ENCODE measurements around the gene KCNQ1. TPM values are rescaled to one million over a fixed set of nuclear protein-coding genes. Genes with fewer than 3 reads are reported as not detected.

The KCNQ1 gene
- total and polyA plus RNA-seq, 2 of the 13 experiments (the other 11 are each of a cell fraction or from before 2014, with no cell fraction given): 0.02 to 0.08 TPM

GRCh38 chr11:2855162-2855561, 410.4 kb downstream of the KCNQ1 start (continued):
- TF ChIP-seq SCMH1 (CRISPR knock-in tag; IDR thresholded peaks at IDR 0.05; ENCODE audit: borderline replicate concordance): no peak
- TF ChIP-seq MLLT10 (CRISPR knock-in tag; IDR thresholded peaks at IDR 0.05): no peak
- no peak for TF ChIP-seq ZNF709 (CRISPR knock-in tag; IDR thresholded peaks at IDR 0.05)
- TF ChIP-seq ZNF724P (CRISPR knock-in tag; IDR thresholded peaks at IDR 0.05; ENCODE audit: borderline replicate concordance): no peak
- TF ChIP-seq, protein P1, sequence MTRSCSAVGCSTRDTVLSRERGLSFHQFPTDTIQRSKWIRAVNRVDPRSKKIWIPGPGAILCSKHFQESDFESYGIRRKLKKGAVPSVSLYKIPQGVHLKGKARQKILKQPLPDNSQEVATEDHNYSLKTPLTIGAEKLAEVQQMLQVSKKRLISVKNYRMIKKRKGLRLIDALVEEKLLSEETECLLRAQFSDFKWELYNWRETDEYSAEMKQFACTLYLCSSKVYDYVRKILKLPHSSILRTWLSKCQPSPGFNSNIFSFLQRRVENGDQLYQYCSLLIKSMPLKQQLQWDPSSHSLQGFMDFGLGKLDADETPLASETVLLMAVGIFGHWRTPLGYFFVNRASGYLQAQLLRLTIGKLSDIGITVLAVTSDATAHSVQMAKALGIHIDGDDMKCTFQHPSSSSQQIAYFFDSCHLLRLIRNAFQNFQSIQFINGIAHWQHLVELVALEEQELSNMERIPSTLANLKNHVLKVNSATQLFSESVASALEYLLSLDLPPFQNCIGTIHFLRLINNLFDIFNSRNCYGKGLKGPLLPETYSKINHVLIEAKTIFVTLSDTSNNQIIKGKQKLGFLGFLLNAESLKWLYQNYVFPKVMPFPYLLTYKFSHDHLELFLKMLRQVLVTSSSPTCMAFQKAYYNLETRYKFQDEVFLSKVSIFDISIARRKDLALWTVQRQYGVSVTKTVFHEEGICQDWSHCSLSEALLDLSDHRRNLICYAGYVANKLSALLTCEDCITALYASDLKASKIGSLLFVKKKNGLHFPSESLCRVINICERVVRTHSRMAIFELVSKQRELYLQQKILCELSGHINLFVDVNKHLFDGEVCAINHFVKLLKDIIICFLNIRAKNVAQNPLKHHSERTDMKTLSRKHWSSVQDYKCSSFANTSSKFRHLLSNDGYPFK (CRISPR knock-in tag; IDR thresholded peaks at IDR 0.05; ENCODE audit: borderline replicate concordance): no peak
- no peak for TF ChIP-seq TBL1XR1 (IDR thresholded peaks at IDR 0.05; ENCODE audit: borderline replicate concordance, low read length, partially characterized antibody)

GRCh38 chr11:2857276-2857675, 412.5 kb downstream of the KCNQ1 start:
- TF ChIP-seq LBX2 (CRISPR knock-in tag; IDR thresholded peaks at IDR 0.05; ENCODE audit: borderline replicate concordance) (no peak), ZNF839 (CRISPR knock-in tag; IDR thresholded peaks at IDR 0.05; ENCODE audit: borderline replicate concordance) (no peak), ZBTB38 (CRISPR knock-in tag; IDR thresholded peaks at IDR 0.05) (no peak), NONO (IDR thresholded peaks at IDR 0.05) (no peak), NONO (CRISPR knock-in tag; conservative IDR thresholded peaks at IDR 0.05) (no peak)
- TF ChIP-seq, protein P2, sequence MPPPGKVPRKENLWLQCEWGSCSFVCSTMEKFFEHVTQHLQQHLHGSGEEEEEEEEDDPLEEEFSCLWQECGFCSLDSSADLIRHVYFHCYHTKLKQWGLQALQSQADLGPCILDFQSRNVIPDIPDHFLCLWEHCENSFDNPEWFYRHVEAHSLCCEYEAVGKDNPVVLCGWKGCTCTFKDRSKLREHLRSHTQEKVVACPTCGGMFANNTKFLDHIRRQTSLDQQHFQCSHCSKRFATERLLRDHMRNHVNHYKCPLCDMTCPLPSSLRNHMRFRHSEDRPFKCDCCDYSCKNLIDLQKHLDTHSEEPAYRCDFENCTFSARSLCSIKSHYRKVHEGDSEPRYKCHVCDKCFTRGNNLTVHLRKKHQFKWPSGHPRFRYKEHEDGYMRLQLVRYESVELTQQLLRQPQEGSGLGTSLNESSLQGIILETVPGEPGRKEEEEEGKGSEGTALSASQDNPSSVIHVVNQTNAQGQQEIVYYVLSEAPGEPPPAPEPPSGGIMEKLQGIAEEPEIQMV (CRISPR knock-in tag; IDR thresholded peaks at IDR 0.05; ENCODE audit: low read depth): no peak
- H3K79me2 ChIP-seq (ENCODE audit: insufficient read depth, low read length): no peaks in the 10 kb centered on the region
- peaks cover 19 to 87% of the 10 kb centered on the region in 2 experiments; a peak in 4 of 5 replicates for H3K27me3 ChIP-seq (ENCODE audit: control insufficient read depth in 1 of 2, insufficient read depth in 2 of 2, low read length in 2 of 2)
- H3K9me3 ChIP-seq (ENCODE audit: low read length): no peaks in the 10 kb centered on the region
- intact Hi-C loops (cut with micrococcal nuclease; ENCODE audit: unreplicated experiment): no loop called here
- no peak overlapping the region for H3K4me2 ChIP-seq (ENCODE audit: low read depth, low read length)
- 0% methylated on average over 1 of the region's 11 CpGs for WGBS (ENCODE audit: low lambda C conversion rate)
- ChIA-PET POLR2A (no interaction called here), CTCF (ENCODE audit: low intra/inter-chr PET ratio, low total read pairs) (no interaction called here)
- no peaks in the 10 kb centered on the region for H3K36me3 ChIP-seq (replicated peaks in 1 of 2; ENCODE audit: control insufficient read depth in 1 of 2, insufficient read depth in 2 of 2, low read length in 2 of 2)
- H3K4me1 ChIP-seq (ENCODE audit: insufficient read depth, low read length): peaks cover 16% of the 10 kb centered on the region
- H4K20me1 ChIP-seq (ENCODE audit: insufficient read depth, low read length): 0 out of 2 replicates have a peak, but pooled peaks cover 4% of the 10 kb centered on the region
- DNase-seq (ENCODE audit: low spot score): no peak
- H2AFZ ChIP-seq (ENCODE audit: low read length): no peak overlapping the region
- BruUV-seq (replicated peaks): no TSS peak
- H3K4me3 ChIP-seq (replicated peaks in 1 of 3; ENCODE audit: insufficient read depth in 1 of 3, low read depth in 2 of 3, low read length in 3 of 3): no peak overlapping the region
- FAIRE-seq: no peak
- ATAC-seq: peak; percentile 32; the same call in 2 of the 3 replicates
- in situ Hi-C loops (cut with HindIII; ENCODE audit: extremely low pct_ligation_motif_present, low pct_unique_long_range_greater_than_20kb): no loop called here
- H3K9ac ChIP-seq (ENCODE audit: insufficient read depth, low read depth, low read length): no peak overlapping the region
- H3K27ac ChIP-seq (ENCODE audit: extremely low read length, insufficient read depth, low read length): no peak overlapping the region

Data from HepG2 (cell line).